ENCODE results near the gene DDO.

DNA sequence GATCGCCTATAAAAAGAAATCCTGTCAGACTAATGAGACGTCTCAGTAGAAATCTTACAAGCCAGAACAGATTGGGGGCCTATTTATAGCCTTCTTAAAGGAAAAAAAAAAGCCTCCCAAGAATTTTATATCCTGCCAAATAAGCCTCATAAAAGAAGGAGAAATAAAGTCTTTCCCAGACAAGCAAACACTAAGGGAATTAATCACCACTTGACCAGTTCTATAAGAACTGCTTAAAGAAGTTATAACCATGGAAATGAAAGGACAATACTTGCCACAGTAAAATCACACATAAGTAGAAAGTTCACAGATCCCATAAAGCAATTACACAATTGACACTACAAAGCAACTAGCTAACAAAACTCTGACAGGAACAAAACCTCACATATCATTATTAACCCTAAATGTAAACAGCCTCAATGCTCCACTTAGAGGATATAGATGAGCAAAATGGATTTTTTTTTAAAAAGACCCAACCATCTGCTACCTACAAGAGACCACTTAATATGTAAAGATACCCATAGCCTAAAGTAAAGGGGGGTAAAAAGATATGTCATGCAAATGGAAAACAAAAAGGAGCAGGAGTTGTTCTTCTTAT is 47.6 kb upstream of the DDO start:
- TF ChIP-seq CTCF (IDR thresholded peaks at IDR 0.05) (no peak), POLR2A (IDR thresholded peaks at IDR 0.05) (no peak)
